ENCODE results near the gene DSCAML1. TPM values are rescaled to one million over a fixed set of nuclear protein-coding genes. Genes with fewer than 3 reads are reported as not detected.

Gene DSCAML1
- total RNA-seq, 1 experiment from 2014 or later = not detected

- BruUV-seq (replicated peaks) = no TSS peak
- intact Hi-C loops (cut with micrococcal nuclease) = no loop called here
- ATAC-seq = no peak
- Histone ChIP-seq H3K4me3 (ENCODE audit: low read length) (no peak overlapping the region), H3K9ac (ENCODE audit: low read length) (no peak overlapping the region), H3K36me3 (ENCODE audit: low read depth, low read length) (no peaks in the 10 kb centered on the region), H3K79me2 (ENCODE audit: low read length) (no peaks in the 10 kb centered on the region), H3K4me1 (ENCODE audit: insufficient read depth, low read length) (no peaks in the 10 kb centered on the region), H3K4me2 (ENCODE audit: low read length) (no peak overlapping the region), H3F3A (ENCODE audit: low read length, unreplicated experiment) (no peaks in the 10 kb centered on the region), H4K20me1 (ENCODE audit: low read length) (no peaks in the 10 kb centered on the region; the same call in 1 of the 2 replicates), H3K9me3 (ENCODE audit: low read length) (no peaks in the 10 kb centered on the region), H3K27me3 (ENCODE audit: low read length) (peaks cover 94% of the 10 kb centered on the region), H2AFZ (ENCODE audit: low read length) (no peak overlapping the region), H3K27ac (ENCODE audit: low read length) (no peak overlapping the region), H3K9me2 (replicated peaks; ENCODE audit: low read length) (no peaks in the 10 kb centered on the region)
- no peak for TF ChIP-seq CTCF (conservative IDR thresholded peaks at IDR 0.05; ENCODE audit: low read depth, low read length)
- no peak for TF ChIP-seq EZH2 (IDR thresholded peaks at IDR 0.05; ENCODE audit: low read length, unreplicated experiment)
- TF ChIP-seq EZH2phosphoT487 (IDR thresholded peaks at IDR 0.05; ENCODE audit: borderline replicate concordance, low read length) = no peak
- CTCF ChIA-PET = no interaction called here
- no peak for DNase-seq
- POLR2A ChIA-PET (ENCODE audit: unreplicated experiment) = no interaction called here
Observed at GRCh38 chr11:117700551-117700950, 96.5 kb downstream of the DSCAML1 start.

GRCh38 chr11:117697319-117697718, 99.7 kb downstream of the DSCAML1 start:
- no TSS peak for BruUV-seq (replicated peaks)
- Histone ChIP-seq H3K27ac (ENCODE audit: low read length) (no peak overlapping the region), H3K9me2 (replicated peaks; ENCODE audit: low read length) (no peaks in the 10 kb centered on the region), H3K4me1 (ENCODE audit: insufficient read depth, low read length) (peaks cover 8% of the 10 kb centered on the region), H3K36me3 (ENCODE audit: low read depth, low read length) (no peaks in the 10 kb centered on the region), H3K4me2 (ENCODE audit: low read length) (no peak overlapping the region), H2AFZ (ENCODE audit: low read length) (no peak overlapping the region), H3K27me3 (ENCODE audit: low read length) (peaks cover 90% of the 10 kb centered on the region), H3K4me3 (ENCODE audit: low read length) (no peak overlapping the region), H4K20me1 (ENCODE audit: low read length) (no peaks in the 10 kb centered on the region), H3K9ac (ENCODE audit: low read length) (no peak overlapping the region), H3K9me3 (ENCODE audit: low read length) (no peaks in the 10 kb centered on the region), H3F3A (ENCODE audit: low read length, unreplicated experiment) (no peaks in the 10 kb centered on the region), H3K79me2 (ENCODE audit: low read length) (no peaks in the 10 kb centered on the region)
- DNase-seq (no peak), ATAC-seq (no peak)
- TF ChIP-seq EZH2 (IDR thresholded peaks at IDR 0.05; ENCODE audit: low read length, unreplicated experiment) (no peak), CTCF (conservative IDR thresholded peaks at IDR 0.05; ENCODE audit: low read depth, low read length) (no peak), EZH2phosphoT487 (IDR thresholded peaks at IDR 0.05; ENCODE audit: borderline replicate concordance, low read length) (no peak)
- intact Hi-C loops (cut with micrococcal nuclease) = no loop called here
- POLR2A ChIA-PET (ENCODE audit: unreplicated experiment) = no interaction called here
- CTCF ChIA-PET = no interaction called here

GRCh38 chr11:117696540-117696939, 100.5 kb downstream of the DSCAML1 start:
- CTCF ChIA-PET = no interaction called here
- ATAC-seq = no peak

More at GRCh38 chr11:117696540-117696939, 100.5 kb downstream of the DSCAML1 start:
- DNase-seq = no peak
- intact Hi-C loops (cut with micrococcal nuclease) = no loop called here
- no peaks in the 10 kb centered on the region for H3K36me3 ChIP-seq (ENCODE audit: low read depth, low read length)
- H3K4me1 ChIP-seq (ENCODE audit: insufficient read depth, low read length) = peaks cover 8% of the 10 kb centered on the region
- no peaks in the 10 kb centered on the region for H3K9me2 ChIP-seq (replicated peaks; ENCODE audit: low read length)
- H3K9me3 ChIP-seq (ENCODE audit: low read length) = no peaks in the 10 kb centered on the region
- H3K27ac ChIP-seq (ENCODE audit: low read length) = no peak overlapping the region
- POLR2A ChIA-PET (ENCODE audit: unreplicated experiment) = no interaction called here
- no peaks in the 10 kb centered on the region for H4K20me1 ChIP-seq (ENCODE audit: low read length)
- no peaks in the 10 kb centered on the region for H3K79me2 ChIP-seq (ENCODE audit: low read length)
- H3K4me3 ChIP-seq (ENCODE audit: low read length) = no peak overlapping the region
- peaks cover 90% of the 10 kb centered on the region for H3K27me3 ChIP-seq (ENCODE audit: low read length)
- no peaks in the 10 kb centered on the region for H3F3A ChIP-seq (ENCODE audit: low read length, unreplicated experiment)
- no peak overlapping the region for H3K4me2 ChIP-seq (ENCODE audit: low read length)
- H2AFZ ChIP-seq (ENCODE audit: low read length) = no peak overlapping the region
- TF ChIP-seq EZH2 (IDR thresholded peaks at IDR 0.05; ENCODE audit: low read length, unreplicated experiment) = no peak
- TF ChIP-seq CTCF (conservative IDR thresholded peaks at IDR 0.05; ENCODE audit: low read depth, low read length) = no peak
- TF ChIP-seq EZH2phosphoT487 (IDR thresholded peaks at IDR 0.05; ENCODE audit: borderline replicate concordance, low read length) = no peak
- BruUV-seq (replicated peaks) = no TSS peak
- no peak overlapping the region for H3K9ac ChIP-seq (ENCODE audit: low read length)
